HCT116 (cell line): ENCODE results near the gene DEPDC5. TPM values are rescaled to one million over a fixed set of nuclear protein-coding genes. Genes with fewer than 3 reads are reported as not detected.

Source experiments
- ATAC-seq: fragments of 200-7000 bp; cut with Tn5 transposase; 2 replicates; pipeline ENCODE4 v1.9.1; 2020; ENCODE audit warnings: mild to moderate bottlenecking, moderate library complexity
- BruUV-seq: library from RNA; stranded (reverse); fragments of 400-500 nt; replicated peaks from 2 replicates; lab custom pipeline; 2021; lab: Mats Ljungman, UMichigan
- CTCF ChIA-PET: fragments of 300-600 bp; sonication (Branson Sonifier 250); formaldehyde crosslinking; loops from one replicate; lab custom pipeline; 2021; ENCODE audit warnings: antibody characterized with exemption; lab: Charles Lee
- POLR2A ChIA-PET: fragments of 300-600, 350-600 bp; sonication (Branson Sonifier 250); formaldehyde crosslinking; loops from one replicate; lab custom pipeline; 2021; ENCODE audit warnings: antibody characterized with exemption; lab: Charles Lee
- RAD21 ChIA-PET, 2 experiments: fragments of 300-600 bp; sonication (Branson Sonifier 250); formaldehyde crosslinking; loops; one replicate each; lab custom pipeline; 2023; ENCODE audit warnings: low total read pairs in 2 of 2; ENCODE audit not compliant: uncharacterized antibody in 2 of 2, unreplicated experiment in 2 of 2, low non-redundant PET in 1 of 2; lab: Charles Lee
- DNase-seq: peaks from one replicate; pipeline ENCODE4 v3.0.0-alpha.2; 2010; ENCODE audit warnings: low read depth, low spot score
- H2AFZ ChIP-seq: fragments of 200-600 bp; shearing (Covaris generic), sonication (generic); 2 replicates; pipeline ENCODE4 v1.6.1; 2017; ENCODE audit warnings: low read depth, mixed run types, mixed read lengths, antibody characterized with exemption, low read length; ENCODE audit not compliant: poor library complexity, severe bottlenecking
- H3K27ac ChIP-seq: 2 replicates; pipeline ENCODE4 v1.5.1; 2012; ENCODE audit warnings: low read depth, low read length
- H3K27me3 ChIP-seq: fragments of 200-600 bp; sonication (generic); 2 replicates; pipeline ENCODE4 v1.6.1; 2016; ENCODE audit warnings: mixed run types, low read length, mixed read lengths; ENCODE audit not compliant: insufficient read depth
- H3K36me3 ChIP-seq, 2 experiments: fragments of 200-500 bp in 1 of 2; fragments of 200-600 bp in 1 of 2; sonication (Bioruptor generic) in 1 of 2; sonication (generic) in 1 of 2; 2 replicates each; pipeline versions ENCODE4 v1.5.1 to v1.6.1; 2014 to 2016; ENCODE audit warnings: low read length in 2 of 2, inconsistent platforms in 1 of 2, mixed read lengths in 1 of 2, mixed run types in 1 of 2; ENCODE audit not compliant: insufficient read depth in 2 of 2, control insufficient read depth in 1 of 2
- H3K4me1 ChIP-seq, 2 experiments: fragments of 200-600 bp in 1 of 2; sonication (generic) in 1 of 2; 2 replicates each; pipeline versions ENCODE4 v1.5.1 to v1.6.1; 2012 to 2017; ENCODE audit warnings: low read length in 2 of 2, inconsistent platforms in 1 of 2, mild to moderate bottlenecking in 1 of 2, mixed read lengths in 1 of 2, mixed run types in 1 of 2, moderate library complexity in 1 of 2; ENCODE audit not compliant: insufficient read depth in 2 of 2, control insufficient read depth in 1 of 2
- H3K4me2 ChIP-seq: fragments of 200-600 bp; sonication (generic); 2 replicates; pipeline ENCODE4 v1.6.1; 2017; ENCODE audit warnings: mixed run types, low read length, mixed read lengths
- H3K4me3 ChIP-seq, 2 experiments: fragments of 200-600 bp in 1 of 2; sonication (generic) in 1 of 2; replicated peaks in 1 of 2; 2 replicates each; pipeline ENCODE4 v1.5.1; 2011 to 2016; ENCODE audit warnings: low read length in 2 of 2, control low read depth in 1 of 2, low read depth in 1 of 2, mild to moderate bottlenecking in 1 of 2, mixed read lengths in 1 of 2, mixed run types in 1 of 2
- H3K79me2 ChIP-seq: fragments of 200-600 bp; sonication (generic); 2 replicates; pipeline ENCODE4 v1.6.1; 2017; ENCODE audit warnings: mild to moderate bottlenecking, mixed run types, low read length, moderate library complexity, mixed read lengths; ENCODE audit not compliant: insufficient read depth
- H3K9ac ChIP-seq: fragments of 200-600 bp; sonication (generic); 2 replicates; pipeline ENCODE4 v1.6.1; 2016; ENCODE audit warnings: low read length, mixed read lengths
- H3K9me2 ChIP-seq: fragments of 200-600 bp; sonication (generic), shearing (Covaris generic); 2 replicates; pipeline ENCODE4 v1.6.1; 2017; ENCODE audit warnings: mixed run types, mild to moderate bottlenecking, moderate library complexity; ENCODE audit not compliant: insufficient read depth
- H3K9me3 ChIP-seq, 2 experiments: fragments of 200-500 bp in 1 of 2; fragments of 200-600 bp in 1 of 2; sonication (Bioruptor generic) in 1 of 2; sonication (generic) in 1 of 2; 2 replicates each; pipeline ENCODE4 v1.6.1; 2014 to 2017; ENCODE audit warnings: low read length in 2 of 2, mixed read lengths in 2 of 2, inconsistent platforms in 1 of 2, low read depth in 1 of 2, mild to moderate bottlenecking in 1 of 2, mixed run types in 1 of 2, moderate library complexity in 1 of 2; ENCODE audit not compliant: control insufficient read depth in 1 of 2, insufficient read depth in 1 of 2
- H4K20me1 ChIP-seq: fragments of 200-600 bp; sonication (generic), shearing (Covaris generic); 2 replicates; pipeline ENCODE4 v1.6.1; 2017; ENCODE audit warnings: mixed run types, mild to moderate bottlenecking, moderate library complexity; ENCODE audit not compliant: insufficient read depth
- EGR1 ChIP-seq: IDR thresholded peaks from 2 replicates; pipeline ENCODE4 v1.6.1; 2012; ENCODE audit warnings: low read depth
- ELF1 ChIP-seq: IDR thresholded peaks from 2 replicates; pipeline ENCODE4 v1.6.1; 2012; ENCODE audit warnings: low read depth, borderline replicate concordance
- EZH2 ChIP-seq: fragments of 200-600 bp; sonication (generic); IDR thresholded peaks from 2 replicates; pipeline ENCODE4 v1.6.1; 2017; ENCODE audit warnings: antibody characterized with exemption, mixed run types
- JUND ChIP-seq: IDR thresholded peaks from 2 replicates; pipeline ENCODE4 v1.6.1; 2012
- POLR2A ChIP-seq: IDR thresholded peaks from 2 replicates; pipeline ENCODE4 v1.7.0; 2011; ENCODE audit warnings: borderline replicate concordance; ENCODE audit not compliant: insufficient read depth, insufficient read length; ENCODE audit errors: extremely low read depth
- RAD21 ChIP-seq: IDR thresholded peaks from 2 replicates; pipeline ENCODE4 v1.6.1; 2012; ENCODE audit warnings: low read depth, mild to moderate bottlenecking
- SIN3A ChIP-seq: IDR thresholded peaks from 2 replicates; pipeline ENCODE4 v1.6.1; 2012; ENCODE audit warnings: low read depth
- SP1 ChIP-seq: IDR thresholded peaks from 2 replicates; pipeline ENCODE4 v1.6.1; 2012; ENCODE audit warnings: low read depth
- SRF ChIP-seq: IDR thresholded peaks from 2 replicates; pipeline ENCODE4 v1.6.1; 2012; ENCODE audit warnings: low read depth
- ZFX ChIP-seq: fragments of 450-650 bp; IDR thresholded peaks from 2 replicates; pipeline ENCODE4 v1.6.1; 2017
- intact Hi-C: fragments of 100-400 bp; cut with micrococcal nuclease; formaldehyde crosslinking; loops from 2 replicates; pipeline ENCODE4 v1.10.0; 2022
- total RNA-seq: library from RNA; stranded (reverse); gene quantifications from one replicate; pipeline ENCODE4 v1.2.1, GENCODE V29; 2021; ENCODE audit not compliant: unreplicated experiment
- TF ChIP-seq, protein P1 (sequence below): IDR thresholded peaks from 2 replicates; pipeline ENCODE4 v1.6.1; 2012; ENCODE audit warnings: low read depth
- TF ChIP-seq, protein P2 (sequence below), 3 experiments: fragments of 200-600 bp in 1 of 3; sonication (generic) in 1 of 3; IDR thresholded peaks in 2 of 3; conservative IDR thresholded peaks in 1 of 3; 2 replicates each; pipeline ENCODE4 v1.5.1; 2012 to 2017; ENCODE audit warnings: low read depth in 2 of 3, low read length in 2 of 3, antibody characterized with exemption in 1 of 3, borderline replicate concordance in 1 of 3, control low read depth in 1 of 3, mild to moderate bottlenecking in 1 of 3, mixed read lengths in 1 of 3, mixed run types in 1 of 3, moderate library complexity in 1 of 3; ENCODE audit not compliant: insufficient read depth in 1 of 3
- TF ChIP-seq, protein P3 (sequence below): IDR thresholded peaks from 2 replicates; pipeline ENCODE4 v1.6.1; 2012
- TF ChIP-seq, protein P4 (sequence below): IDR thresholded peaks from 2 replicates; pipeline ENCODE4 v1.6.1; 2012

DEPDC5 gene
- total RNA-seq, 1 experiment from 2014 or later, result 35.0 TPM

DNA sequence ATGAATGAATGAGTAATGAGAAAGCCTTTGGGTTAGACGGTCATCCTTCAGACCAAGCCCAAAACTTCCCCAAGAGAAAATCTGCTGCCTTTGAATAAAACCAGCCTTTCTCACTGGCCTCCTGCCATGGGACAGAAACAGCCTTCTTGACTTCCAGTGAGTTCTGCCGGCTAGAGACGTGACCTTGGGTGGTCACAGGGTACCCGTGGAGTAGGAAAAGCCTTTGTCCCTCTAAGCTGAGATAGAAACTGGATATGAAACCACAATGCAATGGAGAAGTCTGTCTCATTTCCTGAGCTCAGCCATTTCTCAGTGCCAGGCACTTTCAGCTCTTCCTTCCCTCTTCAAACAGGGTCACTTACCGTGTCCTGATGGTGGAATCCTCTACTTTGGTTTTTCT is 169.3 kb downstream of the DEPDC5 start (continued):
- TF ChIP-seq, protein P1, sequence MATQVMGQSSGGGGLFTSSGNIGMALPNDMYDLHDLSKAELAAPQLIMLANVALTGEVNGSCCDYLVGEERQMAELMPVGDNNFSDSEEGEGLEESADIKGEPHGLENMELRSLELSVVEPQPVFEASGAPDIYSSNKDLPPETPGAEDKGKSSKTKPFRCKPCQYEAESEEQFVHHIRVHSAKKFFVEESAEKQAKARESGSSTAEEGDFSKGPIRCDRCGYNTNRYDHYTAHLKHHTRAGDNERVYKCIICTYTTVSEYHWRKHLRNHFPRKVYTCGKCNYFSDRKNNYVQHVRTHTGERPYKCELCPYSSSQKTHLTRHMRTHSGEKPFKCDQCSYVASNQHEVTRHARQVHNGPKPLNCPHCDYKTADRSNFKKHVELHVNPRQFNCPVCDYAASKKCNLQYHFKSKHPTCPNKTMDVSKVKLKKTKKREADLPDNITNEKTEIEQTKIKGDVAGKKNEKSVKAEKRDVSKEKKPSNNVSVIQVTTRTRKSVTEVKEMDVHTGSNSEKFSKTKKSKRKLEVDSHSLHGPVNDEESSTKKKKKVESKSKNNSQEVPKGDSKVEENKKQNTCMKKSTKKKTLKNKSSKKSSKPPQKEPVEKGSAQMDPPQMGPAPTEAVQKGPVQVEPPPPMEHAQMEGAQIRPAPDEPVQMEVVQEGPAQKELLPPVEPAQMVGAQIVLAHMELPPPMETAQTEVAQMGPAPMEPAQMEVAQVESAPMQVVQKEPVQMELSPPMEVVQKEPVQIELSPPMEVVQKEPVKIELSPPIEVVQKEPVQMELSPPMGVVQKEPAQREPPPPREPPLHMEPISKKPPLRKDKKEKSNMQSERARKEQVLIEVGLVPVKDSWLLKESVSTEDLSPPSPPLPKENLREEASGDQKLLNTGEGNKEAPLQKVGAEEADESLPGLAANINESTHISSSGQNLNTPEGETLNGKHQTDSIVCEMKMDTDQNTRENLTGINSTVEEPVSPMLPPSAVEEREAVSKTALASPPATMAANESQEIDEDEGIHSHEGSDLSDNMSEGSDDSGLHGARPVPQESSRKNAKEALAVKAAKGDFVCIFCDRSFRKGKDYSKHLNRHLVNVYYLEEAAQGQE, result no peak
- TF ChIP-seq ELF1, result no peak
- TF ChIP-seq RAD21, result no peak

DNA sequence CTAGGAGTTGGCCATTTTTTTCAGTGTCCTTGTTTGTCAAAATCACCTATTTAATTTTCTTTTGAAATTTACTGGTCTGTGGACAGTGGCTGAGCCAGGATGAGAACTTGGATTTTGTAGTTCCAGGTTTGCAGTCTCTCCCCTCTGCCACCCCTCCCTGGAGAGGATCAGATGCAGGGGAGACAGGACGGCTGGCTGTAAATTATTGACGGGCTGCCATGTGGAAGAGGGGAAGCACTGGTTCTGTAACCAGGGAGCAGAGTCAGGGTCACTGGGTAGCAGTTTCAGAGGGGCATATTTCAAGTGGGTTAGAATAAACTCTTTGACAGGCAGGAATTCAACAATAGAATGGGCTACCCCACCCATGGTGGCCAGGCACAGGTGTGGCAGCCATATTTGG is 169.9 kb downstream of the DEPDC5 start:
- no peak for ATAC-seq
- intact Hi-C loops, result no loop called here
- no peak overlapping the region for H3K4me2 ChIP-seq

More for the DNA sequence above, 169.9 kb downstream of the DEPDC5 start:
- no peaks in the 10 kb centered on the region for H3K9me3 ChIP-seq
- DNase-seq, result no peak
- CTCF ChIA-PET, result interaction anchor here (1.0 kb wide), 1 partner anchor 46 kb away, joined by 3 read pairs; no protein-coding TSS in a partner anchor
- TF ChIP-seq SIN3A (no peak), POLR2A (no peak), EZH2 (no peak), ELF1 (no peak), SRF (no peak), JUND (no peak), SP1 (no peak), EGR1 (no peak), ZFX (no peak)
- TF ChIP-seq, protein P2, sequence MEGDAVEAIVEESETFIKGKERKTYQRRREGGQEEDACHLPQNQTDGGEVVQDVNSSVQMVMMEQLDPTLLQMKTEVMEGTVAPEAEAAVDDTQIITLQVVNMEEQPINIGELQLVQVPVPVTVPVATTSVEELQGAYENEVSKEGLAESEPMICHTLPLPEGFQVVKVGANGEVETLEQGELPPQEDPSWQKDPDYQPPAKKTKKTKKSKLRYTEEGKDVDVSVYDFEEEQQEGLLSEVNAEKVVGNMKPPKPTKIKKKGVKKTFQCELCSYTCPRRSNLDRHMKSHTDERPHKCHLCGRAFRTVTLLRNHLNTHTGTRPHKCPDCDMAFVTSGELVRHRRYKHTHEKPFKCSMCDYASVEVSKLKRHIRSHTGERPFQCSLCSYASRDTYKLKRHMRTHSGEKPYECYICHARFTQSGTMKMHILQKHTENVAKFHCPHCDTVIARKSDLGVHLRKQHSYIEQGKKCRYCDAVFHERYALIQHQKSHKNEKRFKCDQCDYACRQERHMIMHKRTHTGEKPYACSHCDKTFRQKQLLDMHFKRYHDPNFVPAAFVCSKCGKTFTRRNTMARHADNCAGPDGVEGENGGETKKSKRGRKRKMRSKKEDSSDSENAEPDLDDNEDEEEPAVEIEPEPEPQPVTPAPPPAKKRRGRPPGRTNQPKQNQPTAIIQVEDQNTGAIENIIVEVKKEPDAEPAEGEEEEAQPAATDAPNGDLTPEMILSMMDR (IDR thresholded peaks at IDR 0.05 in 2 of 3, conservative IDR thresholded peaks at IDR 0.05 in 1 of 3; ENCODE audit: borderline replicate concordance in 1 of 3, insufficient read depth in 1 of 3, low read depth in 2 of 3, low read length in 2 of 3), result no peak
- TF ChIP-seq, protein P3, sequence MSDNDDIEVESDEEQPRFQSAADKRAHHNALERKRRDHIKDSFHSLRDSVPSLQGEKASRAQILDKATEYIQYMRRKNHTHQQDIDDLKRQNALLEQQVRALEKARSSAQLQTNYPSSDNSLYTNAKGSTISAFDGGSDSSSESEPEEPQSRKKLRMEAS, result no peak
- TF ChIP-seq, protein P4, sequence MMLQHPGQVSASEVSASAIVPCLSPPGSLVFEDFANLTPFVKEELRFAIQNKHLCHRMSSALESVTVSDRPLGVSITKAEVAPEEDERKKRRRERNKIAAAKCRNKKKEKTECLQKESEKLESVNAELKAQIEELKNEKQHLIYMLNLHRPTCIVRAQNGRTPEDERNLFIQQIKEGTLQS, result no peak
- BruUV-seq, result no TSS peak
- H2AFZ ChIP-seq, result no peak overlapping the region
- no peak overlapping the region for H3K27ac ChIP-seq
- H3K9me2 ChIP-seq, result no peaks in the 10 kb centered on the region
- RAD21 ChIA-PET, result no interaction called here
- POLR2A ChIA-PET, result no interaction called here
- H3K4me1 ChIP-seq, result peaks cover 0 to 3% of the 10 kb centered on the region in 2 experiments; a peak in 1 of 4 replicates
- H3K4me3 ChIP-seq, result no peak overlapping the region
- no peaks in the 10 kb centered on the region for H3K79me2 ChIP-seq
- H3K36me3 ChIP-seq, result no peaks in the 10 kb centered on the region
- peaks cover 5% of the 10 kb centered on the region; the same call in 1 of the 2 replicates for H3K27me3 ChIP-seq
- H4K20me1 ChIP-seq, result no peaks in the 10 kb centered on the region
- no peak overlapping the region for H3K9ac ChIP-seq
